Suprapubic skin (tissue), 4 donors: ENCODE measurements around the gene GPR161. TPM values are rescaled to one million over a fixed set of nuclear protein-coding genes. Genes with fewer than 3 reads are reported as not detected.

ENCODE experiments used
- DNase-seq, 2 donors: peaks; one replicate each; pipeline ENCODE4 v3.0.0-alpha.2; 2019; ENCODE audit warnings: low spot score in 2 of 2
- H3K27ac ChIP-seq: fragments of 200-600 bp; sonication (generic); one replicate; pipeline ENCODE4 v1.5.1; 2019
- H3K27me3 ChIP-seq: fragments of 200-600 bp; sonication (generic); one replicate; pipeline ENCODE4 v1.5.1; 2019
- H3K36me3 ChIP-seq: fragments of 200-600 bp; sonication (generic); one replicate; pipeline ENCODE4 v1.5.1; 2019
- H3K4me1 ChIP-seq: fragments of 200-600 bp; sonication (generic); one replicate; pipeline ENCODE4 v1.5.1; 2019
- H3K4me3 ChIP-seq: fragments of 200-600 bp; sonication (generic); one replicate; pipeline ENCODE4 v1.5.1; 2019; ENCODE audit warnings: mild to moderate bottlenecking
- H3K9me3 ChIP-seq: fragments of 200-600 bp; sonication (generic); one replicate; pipeline ENCODE4 v1.5.1; 2019
- EP300 ChIP-seq: sonication (generic); formaldehyde crosslinking; IDR thresholded peaks from one replicate; pipeline ENCODE4 v1.6.1; 2017; ENCODE audit warnings: antibody characterized with exemption
- POLR2A ChIP-seq, 2 donors: fragments of 450-650 bp; IDR thresholded peaks; one replicate each; pipeline ENCODE4 v1.6.1; 2017; ENCODE audit warnings: antibody characterized with exemption in 2 of 2, mild to moderate bottlenecking in 2 of 2, moderate library complexity in 2 of 2
- POLR2AphosphoS5 ChIP-seq, 3 donors: sonication (generic); formaldehyde crosslinking; IDR thresholded peaks; one replicate each; pipeline ENCODE4 v1.6.1; 2017; ENCODE audit warnings: antibody characterized with exemption in 3 of 3
- WGBS: methylation state at CpG from one replicate; pipeline ENCODE4 v1.1.5; 2018; 5-methylcytosine and 5-hydroxymethylcytosine counted together
- total RNA-seq, 4 donors: library from RNA; depleted of rRNA; stranded (reverse); fragments of >200 nt; gene quantifications; one replicate each; pipeline ENCODE4 v1.1.0, GENCODE V29; 2016
- TF ChIP-seq, protein P1 (sequence below), 2 donors: fragments of 200-600 bp in 1 of 2; fragments of 450-650 bp in 1 of 2; sonication (generic) in 1 of 2; IDR thresholded peaks; one replicate each; pipeline ENCODE4 v1.5.1; 2016 to 2019; ENCODE audit warnings: antibody characterized with exemption in 2 of 2, mild to moderate bottlenecking in 1 of 2, moderate library complexity in 1 of 2

GPR161 gene
- total RNA-seq, 4 donors from 2014 or later = 3.1 to 7.6 (median 4.2) TPM

GRCh38 chr1:168146160-168146539 lies 9.4 kb upstream of the GPR161 start:
- WGBS = 56% methylated on average over 5 of the region's 5 CpGs
- H3K36me3 ChIP-seq = no peaks in the 10 kb centered on the region
- no peak for DNase-seq
- peaks cover 5% of the 10 kb centered on the region for H3K4me1 ChIP-seq
- no peaks in the 10 kb centered on the region for H3K9me3 ChIP-seq
- H3K27me3 ChIP-seq = no peaks in the 10 kb centered on the region
- no peak for TF ChIP-seq POLR2A (IDR thresholded peaks at IDR 0.05)
- TF ChIP-seq EP300 = no peak
- TF ChIP-seq, protein P1, sequence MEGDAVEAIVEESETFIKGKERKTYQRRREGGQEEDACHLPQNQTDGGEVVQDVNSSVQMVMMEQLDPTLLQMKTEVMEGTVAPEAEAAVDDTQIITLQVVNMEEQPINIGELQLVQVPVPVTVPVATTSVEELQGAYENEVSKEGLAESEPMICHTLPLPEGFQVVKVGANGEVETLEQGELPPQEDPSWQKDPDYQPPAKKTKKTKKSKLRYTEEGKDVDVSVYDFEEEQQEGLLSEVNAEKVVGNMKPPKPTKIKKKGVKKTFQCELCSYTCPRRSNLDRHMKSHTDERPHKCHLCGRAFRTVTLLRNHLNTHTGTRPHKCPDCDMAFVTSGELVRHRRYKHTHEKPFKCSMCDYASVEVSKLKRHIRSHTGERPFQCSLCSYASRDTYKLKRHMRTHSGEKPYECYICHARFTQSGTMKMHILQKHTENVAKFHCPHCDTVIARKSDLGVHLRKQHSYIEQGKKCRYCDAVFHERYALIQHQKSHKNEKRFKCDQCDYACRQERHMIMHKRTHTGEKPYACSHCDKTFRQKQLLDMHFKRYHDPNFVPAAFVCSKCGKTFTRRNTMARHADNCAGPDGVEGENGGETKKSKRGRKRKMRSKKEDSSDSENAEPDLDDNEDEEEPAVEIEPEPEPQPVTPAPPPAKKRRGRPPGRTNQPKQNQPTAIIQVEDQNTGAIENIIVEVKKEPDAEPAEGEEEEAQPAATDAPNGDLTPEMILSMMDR (IDR thresholded peaks at IDR 0.05) = no peak
- no peak for TF ChIP-seq POLR2AphosphoS5 (IDR thresholded peaks at IDR 0.05)
- no peak overlapping the region for H3K4me3 ChIP-seq
- H3K27ac ChIP-seq = no peak overlapping the region

DNA sequence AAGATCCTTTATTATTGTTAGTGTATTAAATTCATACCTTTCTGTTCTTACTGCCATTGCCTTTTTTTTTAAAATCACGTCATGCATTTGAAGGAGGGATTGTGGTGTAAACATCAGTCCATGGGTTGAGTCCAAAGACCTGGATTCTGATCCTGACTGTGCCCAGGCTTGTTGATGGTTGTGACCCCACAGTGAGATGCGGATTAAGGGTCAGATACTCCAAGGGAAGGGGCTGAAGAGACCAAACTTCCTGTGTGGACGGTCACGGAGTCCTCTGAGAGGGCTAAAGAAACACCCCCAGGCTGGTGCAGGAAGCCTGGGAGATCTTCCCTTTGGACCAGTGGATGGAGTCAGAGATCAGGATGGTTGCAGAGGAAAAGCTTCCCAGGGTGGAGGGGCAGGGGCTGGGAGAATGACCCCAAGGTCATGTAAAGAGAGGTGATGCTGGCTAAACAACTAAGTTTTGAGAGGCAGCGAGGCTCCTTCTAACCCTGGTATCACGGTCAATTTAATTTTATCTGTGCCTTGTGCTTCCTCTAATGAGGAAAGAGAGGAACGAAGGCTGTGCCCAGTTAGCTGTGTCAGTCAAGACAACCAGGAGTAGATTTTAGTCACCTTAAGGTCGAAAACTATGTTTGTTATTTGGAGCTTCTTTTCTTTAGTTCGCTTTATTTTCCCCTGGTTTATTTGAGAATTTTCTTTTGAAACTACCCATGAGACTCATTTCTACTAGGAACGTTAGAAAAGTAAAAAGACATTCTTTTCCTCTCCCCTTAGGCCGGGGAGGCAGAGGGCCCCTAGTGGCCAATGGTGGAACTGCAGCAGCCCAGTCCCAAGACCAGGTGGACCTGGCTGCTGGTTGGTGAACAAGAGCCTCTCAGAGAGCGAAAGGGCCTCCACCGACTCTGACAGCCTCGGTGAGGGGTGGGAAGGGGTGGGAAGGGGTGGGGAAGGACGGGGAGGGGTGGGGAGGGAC lies 8.7 kb upstream of the GPR161 start:
- H3K36me3 ChIP-seq = no peaks in the 10 kb centered on the region
- H3K4me3 ChIP-seq = no peak overlapping the region
- DNase-seq = peak; percentile 89 to 91
- peaks cover 5% of the 10 kb centered on the region for H3K4me1 ChIP-seq
- H3K9me3 ChIP-seq = no peaks in the 10 kb centered on the region
- 28% methylated on average over 15 of the region's 15 CpGs for WGBS
- no peaks in the 10 kb centered on the region for H3K27me3 ChIP-seq
- TF ChIP-seq, protein P1 (IDR thresholded peaks at IDR 0.05) = peak; percentile 91 to 99
- no peak for TF ChIP-seq POLR2A (IDR thresholded peaks at IDR 0.05)
- TF ChIP-seq POLR2AphosphoS5 (IDR thresholded peaks at IDR 0.05) = no peak
- TF ChIP-seq EP300 = no peak
- H3K27ac ChIP-seq = no peak overlapping the region

- no peaks in the 10 kb centered on the region for H3K36me3 ChIP-seq
- no peaks in the 10 kb centered on the region for H3K27me3 ChIP-seq
- no peak overlapping the region for H3K27ac ChIP-seq
- H3K4me1 ChIP-seq = peaks cover 12% of the 10 kb centered on the region
- TF ChIP-seq POLR2A (IDR thresholded peaks at IDR 0.05) (no peak), POLR2AphosphoS5 (IDR thresholded peaks at IDR 0.05) (no peak)
- H3K4me3 ChIP-seq = no peak overlapping the region
- no peaks in the 10 kb centered on the region for H3K9me3 ChIP-seq
- 82% methylated on average over 3 of the region's 3 CpGs for WGBS
- no peak for DNase-seq
Observed at GRCh38 chr1:168141871-168142385, 5.2 kb upstream of the GPR161 start.

- H3K36me3 ChIP-seq = no peaks in the 10 kb centered on the region
- no peaks in the 10 kb centered on the region for H3K27me3 ChIP-seq
- peaks cover 25% of the 10 kb centered on the region for H3K4me1 ChIP-seq
- H3K9me3 ChIP-seq = no peaks in the 10 kb centered on the region
- no peak overlapping the region for H3K27ac ChIP-seq
- TF ChIP-seq POLR2AphosphoS5 (IDR thresholded peaks at IDR 0.05) (no peak), POLR2A (IDR thresholded peaks at IDR 0.05) (no peak), EP300 (no peak)
- TF ChIP-seq, protein P1 (IDR thresholded peaks at IDR 0.05) = no peak
- no peak overlapping the region for H3K4me3 ChIP-seq
- DNase-seq = no peak
Observed at GRCh38 chr1:168139070-168139469, 2.3 kb upstream of the GPR161 start.

GRCh38 chr1:168138134-168138533 lies 1.4 kb upstream of the GPR161 start:
- peaks cover 25% of the 10 kb centered on the region for H3K4me1 ChIP-seq
- TF ChIP-seq POLR2A (IDR thresholded peaks at IDR 0.05) = no peak
- no peak for TF ChIP-seq EP300
- no peak for TF ChIP-seq POLR2AphosphoS5 (IDR thresholded peaks at IDR 0.05)
- TF ChIP-seq, protein P1 (IDR thresholded peaks at IDR 0.05) = no peak
- no peaks in the 10 kb centered on the region for H3K27me3 ChIP-seq
- DNase-seq = no peak
- H3K36me3 ChIP-seq = no peaks in the 10 kb centered on the region
- 91% methylated on average over 5 of the region's 5 CpGs for WGBS
- no peak overlapping the region for H3K4me3 ChIP-seq
- no peak overlapping the region for H3K27ac ChIP-seq
- H3K9me3 ChIP-seq = no peaks in the 10 kb centered on the region
